ENCODE measurements around the gene PLD3. TPM values are rescaled to one million over a fixed set of nuclear protein-coding genes. Genes with fewer than 3 reads are reported as not detected.

Gene PLD3, protein sequence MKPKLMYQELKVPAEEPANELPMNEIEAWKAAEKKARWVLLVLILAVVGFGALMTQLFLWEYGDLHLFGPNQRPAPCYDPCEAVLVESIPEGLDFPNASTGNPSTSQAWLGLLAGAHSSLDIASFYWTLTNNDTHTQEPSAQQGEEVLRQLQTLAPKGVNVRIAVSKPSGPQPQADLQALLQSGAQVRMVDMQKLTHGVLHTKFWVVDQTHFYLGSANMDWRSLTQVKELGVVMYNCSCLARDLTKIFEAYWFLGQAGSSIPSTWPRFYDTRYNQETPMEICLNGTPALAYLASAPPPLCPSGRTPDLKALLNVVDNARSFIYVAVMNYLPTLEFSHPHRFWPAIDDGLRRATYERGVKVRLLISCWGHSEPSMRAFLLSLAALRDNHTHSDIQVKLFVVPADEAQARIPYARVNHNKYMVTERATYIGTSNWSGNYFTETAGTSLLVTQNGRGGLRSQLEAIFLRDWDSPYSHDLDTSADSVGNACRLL
- 469 and 698 TPM in 2 replicates for total RNA-seq

GRCh38 chr19:40348125-40348913 is at the start of gene PLD3, which contains the start of gene C19orf47:
Gene PLD3 (plus strand): TSS chr19:40348695. CDS start chr19:40366484, 17,789 bp downstream.
Gene C19orf47 (minus strand): TSS chr19:40348397. CDS start chr19:40341857, 6,540 bp downstream.

DNA sequence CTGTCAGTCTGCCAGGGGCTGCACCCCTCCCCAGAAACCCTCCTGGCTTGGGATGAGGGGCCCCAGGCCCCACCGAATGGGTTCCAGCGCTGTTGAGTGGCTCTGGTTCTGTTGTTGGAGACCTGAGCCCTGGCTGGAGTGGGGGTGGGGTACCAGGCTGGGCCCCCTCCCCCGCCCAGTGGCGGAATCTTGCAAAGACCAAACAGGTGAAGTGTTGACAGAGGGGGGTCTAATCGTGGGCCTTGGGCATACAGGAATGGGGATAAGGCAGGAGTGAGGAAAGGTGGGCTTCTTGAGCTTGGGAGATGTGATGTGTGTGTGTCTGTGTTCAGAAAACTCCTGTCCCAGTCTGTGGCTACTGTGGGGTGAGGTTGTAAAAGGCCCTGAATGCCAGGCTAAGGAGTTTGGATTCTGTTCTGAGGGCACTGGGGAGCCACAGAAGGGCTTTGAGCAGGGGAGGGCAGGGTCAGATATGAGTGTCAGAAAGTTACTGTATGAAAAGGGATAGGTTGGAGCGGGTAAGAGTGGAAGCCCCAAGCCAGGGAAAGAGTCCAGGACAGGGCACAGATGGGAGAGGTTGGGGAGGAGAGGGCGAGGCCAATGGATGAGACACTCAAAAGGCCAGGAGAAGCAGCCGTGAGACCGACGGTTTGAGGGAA is 41.7 kb downstream of the PLD3 start, which contains the start of gene HIPK4:
HIPK4 (minus strand) TSS at position 98 of the 659 bp plus-strand sequence. CDS start 279 bp downstream, outside the sequence.

GRCh38 chr19:40413291-40413845 is 64.9 kb downstream of the PLD3 start, which contains the start of gene PRX:
Gene PRX (minus strand): TSS chr19:40413378. CDS start chr19:40407932, 5,446 bp downstream.

DNA sequence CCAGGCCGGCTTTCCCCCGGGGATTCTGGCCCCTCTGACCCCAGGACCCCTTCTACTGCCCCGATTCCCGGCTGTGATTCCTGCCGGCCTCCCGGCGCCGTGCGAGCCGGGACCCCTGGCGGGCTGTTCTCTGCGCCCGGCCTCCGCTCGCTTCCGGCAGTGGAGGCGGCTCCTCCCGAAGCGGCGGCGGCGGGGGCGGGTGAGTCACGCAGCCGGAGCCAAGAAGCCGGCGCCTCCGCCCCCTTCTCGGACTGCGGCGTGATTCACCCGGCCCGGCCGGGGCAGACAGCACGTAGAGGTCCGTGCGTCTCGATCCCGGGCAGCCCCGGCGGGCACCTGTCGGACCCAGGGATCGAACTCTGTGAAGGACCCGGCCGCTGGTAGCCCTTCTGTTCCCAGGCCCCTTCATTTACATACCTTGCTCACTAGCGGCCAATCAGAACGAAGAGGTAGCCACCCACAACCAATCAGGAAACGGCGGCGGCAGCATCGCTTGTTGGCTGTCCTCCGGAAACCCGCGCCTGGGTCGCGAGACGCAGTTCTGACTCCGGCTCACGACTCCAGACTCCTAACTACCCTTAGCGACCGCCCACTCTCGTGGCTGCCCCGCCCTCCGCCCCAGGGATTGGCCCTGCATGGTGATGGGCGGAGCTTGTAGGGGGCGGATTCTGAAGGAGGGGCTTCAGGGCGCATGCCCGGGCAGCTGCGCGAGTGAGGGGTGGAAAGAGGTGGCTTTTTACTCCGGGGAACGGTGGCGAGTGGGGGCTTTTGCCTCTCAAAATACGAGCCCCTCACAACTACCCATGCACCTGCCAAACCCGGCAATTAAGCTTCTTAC is 77.2 kb downstream of the PLD3 start, which contains the start of gene SERTAD1:
SERTAD1 (minus strand) TSS at position 543 of the 838 bp plus-strand sequence. CDS start 2,446 bp downstream, outside the sequence.

Other genes starting within 250 kb of the PLD3 start
- gene MAP3K10, start 157.3 kb upstream of the PLD3 start, total RNA-seq, result 6.2 and 9.4 TPM in 2 replicates
- 0.08 TPM in 1 of 2 replicates, not detected in the other for gene TTC9B, start 130.3 kb upstream of the PLD3 start, total RNA-seq
- gene CCNP, start 122.0 kb upstream of the PLD3 start, total RNA-seq, result 0.39 and 1.0 TPM in 2 replicates
- 74.0 and 93.8 TPM in 2 replicates for gene AKT2, start 63.4 kb upstream of the PLD3 start, total RNA-seq
- gene C19orf47, start 298 bp upstream of the PLD3 start, total RNA-seq, result 18.4 and 24.8 TPM in 2 replicates
- gene HIPK4, start 41.5 kb downstream of the PLD3 start, total RNA-seq, result under 0.01 TPM in 1 of 2 replicates, not detected in the other
- 2.3 and 2.9 TPM in 2 replicates for gene PRX, start 64.7 kb downstream of the PLD3 start, total RNA-seq
- 8.5 and 35.7 TPM in 2 replicates for gene SERTAD1, start 77.3 kb downstream of the PLD3 start, total RNA-seq
- 17.0 and 21.5 TPM in 2 replicates for gene SERTAD3, start 95.6 kb downstream of the PLD3 start, total RNA-seq
- 95.0 and 97.1 TPM in 2 replicates for gene BLVRB, start 117.0 kb downstream of the PLD3 start, total RNA-seq
- 0.24 and 1.2 TPM in 2 replicates for gene SPTBN4, start 118.3 kb downstream of the PLD3 start, total RNA-seq
- gene SHKBP1, start 228.2 kb downstream of the PLD3 start, total RNA-seq, result 85.1 and 95.4 TPM in 2 replicates